ENCODE data around the gene ZNF519.
"Not testable (repeated sequence)": the region's sequence is repeated elsewhere in the genome, so short reads cannot be mapped to it uniquely, and the experiment has no call there.

DNA sequence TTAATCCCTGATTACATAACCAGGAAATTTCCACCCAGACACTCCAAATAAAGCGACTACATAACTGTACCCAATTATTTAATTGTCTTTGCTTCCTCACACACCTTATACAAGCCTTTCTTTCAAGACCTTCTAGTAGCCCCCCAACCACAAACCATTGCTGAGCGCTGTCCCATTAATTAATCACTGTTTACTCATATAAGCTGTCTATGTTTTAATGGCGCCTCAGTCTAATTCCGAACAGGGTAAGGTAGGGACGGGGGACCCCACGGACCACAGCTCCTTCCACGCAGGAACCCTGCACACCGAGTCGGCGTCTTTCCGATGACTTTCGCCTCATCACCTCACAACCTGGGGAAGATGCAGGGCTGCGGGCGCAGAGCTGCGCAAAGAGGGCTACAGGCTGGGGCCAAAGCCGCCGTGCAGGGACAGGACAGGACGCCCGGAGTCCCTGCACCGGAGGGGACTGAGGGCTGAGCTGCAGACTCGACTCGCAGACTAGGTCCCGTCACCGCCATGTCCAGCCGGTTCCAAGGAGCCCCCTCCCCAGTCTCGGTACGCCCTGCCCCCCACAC is 452 bp downstream of the ZNF519 start:
- TF ChIP-seq, protein P1, sequence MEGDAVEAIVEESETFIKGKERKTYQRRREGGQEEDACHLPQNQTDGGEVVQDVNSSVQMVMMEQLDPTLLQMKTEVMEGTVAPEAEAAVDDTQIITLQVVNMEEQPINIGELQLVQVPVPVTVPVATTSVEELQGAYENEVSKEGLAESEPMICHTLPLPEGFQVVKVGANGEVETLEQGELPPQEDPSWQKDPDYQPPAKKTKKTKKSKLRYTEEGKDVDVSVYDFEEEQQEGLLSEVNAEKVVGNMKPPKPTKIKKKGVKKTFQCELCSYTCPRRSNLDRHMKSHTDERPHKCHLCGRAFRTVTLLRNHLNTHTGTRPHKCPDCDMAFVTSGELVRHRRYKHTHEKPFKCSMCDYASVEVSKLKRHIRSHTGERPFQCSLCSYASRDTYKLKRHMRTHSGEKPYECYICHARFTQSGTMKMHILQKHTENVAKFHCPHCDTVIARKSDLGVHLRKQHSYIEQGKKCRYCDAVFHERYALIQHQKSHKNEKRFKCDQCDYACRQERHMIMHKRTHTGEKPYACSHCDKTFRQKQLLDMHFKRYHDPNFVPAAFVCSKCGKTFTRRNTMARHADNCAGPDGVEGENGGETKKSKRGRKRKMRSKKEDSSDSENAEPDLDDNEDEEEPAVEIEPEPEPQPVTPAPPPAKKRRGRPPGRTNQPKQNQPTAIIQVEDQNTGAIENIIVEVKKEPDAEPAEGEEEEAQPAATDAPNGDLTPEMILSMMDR (conservative IDR thresholded peaks at IDR 0.05 in 1 of 2, IDR thresholded peaks at IDR 0.05 in 1 of 2; ENCODE audit: low read depth in 1 of 2, low read length in 2 of 2), result not testable (repeated sequence)
- TF ChIP-seq EZH2 (IDR thresholded peaks at IDR 0.05; ENCODE audit: low read length, missing control alignments), result not testable (repeated sequence)
